HG03469 (cell line): ENCODE measurements around the gene SYT11.
"Not testable (repeated sequence)": the region's sequence is repeated elsewhere in the genome, so short reads cannot be mapped to it uniquely, and the experiment has no call there.

Experiments used
- ATAC-seq: cut with Tn5 transposase; IDR thresholded peaks from one replicate; pipeline ENCODE4 v1.9.1; 2021; ENCODE audit warnings: mild to moderate bottlenecking, moderate library complexity, moderate number of reproducible peaks; ENCODE audit not compliant: unreplicated experiment

SYT11 gene

GRCh38 chr1:155859881-155860871 lies 809 bp downstream of the SYT11 start:
- ATAC-seq, result no peak

DNA sequence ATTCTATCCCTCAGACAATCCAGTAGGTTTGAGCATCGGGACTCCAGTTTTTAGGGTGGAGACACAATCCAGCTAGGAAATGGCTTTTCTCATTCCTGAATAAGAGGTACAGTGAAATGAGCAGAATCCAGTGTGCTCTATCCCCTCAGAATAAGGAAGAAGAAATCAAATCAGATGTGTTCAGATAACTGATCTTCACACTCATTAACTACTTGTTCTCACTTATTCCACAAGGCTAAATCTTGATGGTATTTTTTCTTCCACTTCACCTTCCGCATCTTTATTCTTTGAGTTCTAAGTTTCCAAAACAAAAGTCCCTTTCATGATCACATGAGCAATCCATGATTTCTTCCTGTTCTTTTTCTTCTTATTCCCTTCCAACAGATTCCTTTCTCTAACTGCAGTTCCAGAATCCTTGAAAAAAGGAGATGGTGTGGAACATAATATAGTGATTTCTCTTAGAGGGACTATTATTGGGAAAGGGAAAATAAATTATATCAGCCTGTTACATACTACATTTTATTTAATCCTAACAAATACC lies 1.7 kb downstream of the SYT11 start:
- no peak for ATAC-seq

DNA sequence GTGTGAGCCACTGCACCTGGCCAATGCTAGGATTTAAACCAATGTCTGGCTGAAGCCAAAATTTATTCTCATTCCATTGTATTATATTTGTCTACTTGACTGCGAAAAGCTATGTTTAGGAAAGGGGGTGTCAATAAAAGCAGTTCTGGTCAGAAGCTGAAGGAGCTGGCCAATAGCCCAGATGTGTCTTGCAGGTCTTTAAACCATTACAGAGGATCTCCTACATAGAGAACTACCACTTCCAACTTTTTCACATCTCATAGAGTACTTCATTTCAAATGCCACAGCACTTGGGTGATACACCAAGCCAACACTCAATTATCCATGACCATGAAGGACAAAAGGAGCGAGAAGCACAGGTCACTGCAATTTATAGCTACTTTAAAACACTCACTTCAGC lies 2.5 kb downstream of the SYT11 start:
- ATAC-seq, result no peak

- no peak for ATAC-seq
Observed at GRCh38 chr1:155864393-155864792, 5.0 kb downstream of the SYT11 start.

GRCh38 chr1:155867766-155868165 lies 8.4 kb downstream of the SYT11 start:
- no peak for ATAC-seq

GRCh38 chr1:155871390-155871789 lies 12.0 kb downstream of the SYT11 start:
- ATAC-seq, result no peak

DNA sequence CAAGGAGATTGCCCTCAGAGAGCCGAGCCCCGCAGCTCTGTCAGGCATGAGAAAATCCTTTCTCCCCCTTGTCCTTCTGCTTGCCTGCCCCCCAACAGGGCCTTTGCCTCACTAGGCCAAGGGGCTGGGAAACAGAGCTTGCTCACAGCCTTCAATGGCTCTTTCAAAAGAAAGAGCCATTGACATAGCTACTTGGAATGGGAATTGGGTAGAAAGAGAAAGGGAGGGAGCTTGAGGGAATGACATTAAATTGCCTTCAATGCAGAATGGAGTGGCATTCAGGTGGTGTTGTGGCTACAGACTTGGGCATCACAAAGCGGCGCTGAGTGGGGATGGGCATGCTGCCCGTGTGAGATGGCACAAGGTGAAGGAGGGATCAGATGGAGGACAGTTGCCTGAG lies 13.2 kb downstream of the SYT11 start:
- ATAC-seq, result no peak

GRCh38 chr1:155873860-155874259 lies 14.5 kb downstream of the SYT11 start:
- ATAC-seq, result no peak

GRCh38 chr1:155877945-155878344 lies 18.6 kb downstream of the SYT11 start:
- ATAC-seq, result no peak

GRCh38 chr1:155880251-155880650 lies 20.9 kb downstream of the SYT11 start:
- ATAC-seq, result no peak

DNA sequence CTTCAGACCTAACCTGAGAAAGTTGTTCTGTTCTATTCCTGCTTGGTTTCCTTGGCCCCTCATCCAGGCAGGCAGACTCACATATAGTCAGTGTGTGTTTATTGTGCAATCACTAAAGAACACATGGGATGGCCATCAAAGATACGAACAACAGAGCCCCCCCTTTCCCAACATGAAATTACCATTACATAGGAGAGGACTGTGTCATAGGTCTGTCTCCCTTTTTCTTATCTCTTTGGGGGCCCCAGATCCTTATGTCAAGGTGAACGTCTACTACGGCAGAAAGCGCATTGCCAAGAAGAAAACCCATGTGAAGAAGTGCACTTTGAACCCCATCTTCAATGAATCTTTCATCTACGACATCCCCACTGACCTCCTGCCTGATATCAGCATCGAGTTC lies 21.6 kb downstream of the SYT11 start:
- ATAC-seq, result no peak

- no peak for ATAC-seq
Observed at GRCh38 chr1:155882235-155882634, 22.9 kb downstream of the SYT11 start.

- no peak for ATAC-seq
Observed at GRCh38 chr1:155882766-155883165, 23.4 kb downstream of the SYT11 start.

- no peak for ATAC-seq
Observed at GRCh38 chr1:155884031-155884960, 24.9 kb downstream of the SYT11 start.

GRCh38 chr1:155884982-155885381 lies 25.6 kb downstream of the SYT11 start:
- no peak for ATAC-seq

DNA sequence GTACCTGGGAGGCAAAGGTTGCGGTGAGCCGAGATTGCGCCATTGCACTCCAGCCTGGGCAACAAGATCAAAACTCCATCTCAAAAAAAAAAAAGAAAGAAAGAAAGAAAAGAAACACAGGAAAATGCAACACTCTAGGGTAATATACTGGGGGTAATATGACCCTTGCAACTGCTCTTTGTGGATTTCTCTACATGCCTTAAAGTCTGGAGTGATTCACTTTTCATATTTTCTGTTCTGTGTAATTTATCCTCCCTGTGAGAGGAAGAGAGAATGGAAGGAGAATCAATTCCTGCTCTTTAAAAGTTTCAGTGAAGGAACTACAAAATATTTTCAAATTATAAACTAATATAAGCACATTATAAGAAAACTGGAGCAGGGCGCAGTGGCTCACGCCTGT lies 29.1 kb downstream of the SYT11 start:
- ATAC-seq, result no peak

DNA sequence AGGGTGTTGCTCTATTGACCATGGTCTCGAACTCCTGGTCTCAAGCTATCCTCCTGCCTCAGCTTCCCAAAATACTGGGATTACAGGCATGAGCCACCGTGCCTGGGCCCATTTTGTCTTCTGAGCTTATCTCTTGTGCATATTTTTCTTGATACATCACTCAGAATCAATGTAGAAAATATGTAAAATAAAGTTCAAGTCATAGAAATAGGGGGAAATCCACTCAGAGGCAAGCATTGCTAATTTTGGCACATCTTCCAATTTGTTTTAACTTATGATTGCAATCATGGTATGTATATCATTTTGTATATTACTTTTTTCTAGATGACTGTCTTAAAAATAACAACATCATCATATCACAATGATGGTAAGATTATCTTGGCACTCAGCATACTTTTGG lies 30.2 kb downstream of the SYT11 start:
- ATAC-seq, result no peak

DNA sequence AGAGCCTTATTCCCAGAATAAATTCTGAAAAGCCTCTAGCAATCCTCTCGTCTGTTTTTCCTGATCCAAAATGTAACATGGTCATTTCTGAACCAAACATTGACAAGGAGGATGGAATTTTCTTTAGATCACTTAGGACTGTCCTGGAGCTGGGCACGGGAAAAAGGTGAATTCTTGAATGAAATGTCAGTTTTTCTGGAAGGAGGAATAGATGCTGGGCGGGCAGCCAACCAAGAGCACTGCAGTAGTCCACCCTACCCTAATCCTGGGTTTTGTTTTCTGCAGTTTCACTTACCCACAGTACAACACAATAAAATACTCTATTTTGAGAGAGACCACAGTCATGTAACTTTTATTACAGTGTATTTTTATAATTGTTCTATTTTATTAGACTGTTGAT lies 30.9 kb downstream of the SYT11 start:
- no peak for ATAC-seq

DNA sequence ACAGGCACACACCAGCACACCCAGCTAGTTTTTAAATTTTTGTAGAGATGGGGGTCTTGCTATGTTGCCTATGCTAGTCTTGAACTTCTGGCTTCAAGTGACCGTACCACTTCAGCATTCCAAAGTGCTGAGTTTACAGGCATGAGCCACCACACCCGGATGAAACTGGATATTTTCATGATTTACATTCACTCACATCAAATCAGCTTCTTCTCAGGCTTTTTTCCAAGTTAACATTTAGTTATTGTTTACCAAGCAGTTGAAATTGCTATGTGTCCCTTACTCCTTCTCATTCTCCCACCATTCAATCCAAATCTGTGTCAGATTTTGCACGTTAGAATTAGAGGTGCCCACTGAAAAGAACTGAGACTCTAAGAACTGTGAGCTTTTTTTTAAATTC lies 33.4 kb downstream of the SYT11 start:
- no peak for ATAC-seq

DNA sequence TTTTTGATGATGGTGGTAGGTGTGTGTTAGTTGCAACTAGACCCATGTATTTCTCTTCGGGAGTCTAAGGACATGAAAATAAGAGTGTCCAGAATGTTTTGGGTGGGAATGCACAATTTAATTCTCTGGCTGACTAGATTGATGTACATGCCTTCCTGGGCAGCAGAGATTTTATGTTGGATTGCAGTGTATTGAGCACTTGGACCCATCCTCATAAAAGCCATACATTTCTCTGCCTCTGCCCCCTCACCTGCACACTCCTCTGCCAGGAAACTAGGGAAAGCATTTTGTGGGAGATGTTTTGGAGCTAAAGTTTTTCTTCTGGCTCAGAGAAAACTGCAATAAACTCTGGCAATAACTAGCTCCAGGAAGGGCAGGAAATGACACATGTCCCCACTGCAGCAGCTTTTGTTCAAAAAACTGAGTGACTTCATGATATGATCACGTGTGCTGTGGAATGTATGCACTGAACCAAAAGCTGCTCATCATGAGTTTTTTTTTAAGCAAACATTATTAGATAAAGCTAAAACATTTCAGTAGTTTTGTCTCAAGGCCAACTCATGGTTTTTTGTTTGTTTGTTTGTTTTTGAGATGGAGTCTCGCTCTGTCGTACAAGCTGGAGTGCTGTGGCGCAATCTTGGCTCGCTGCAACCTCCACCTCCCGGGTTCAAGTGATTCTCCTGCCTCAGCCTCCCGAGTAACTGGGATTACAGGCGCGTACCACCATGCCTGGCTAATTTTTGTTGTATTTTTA lies 34.2 kb downstream of the SYT11 start:
- no peak for ATAC-seq

DNA sequence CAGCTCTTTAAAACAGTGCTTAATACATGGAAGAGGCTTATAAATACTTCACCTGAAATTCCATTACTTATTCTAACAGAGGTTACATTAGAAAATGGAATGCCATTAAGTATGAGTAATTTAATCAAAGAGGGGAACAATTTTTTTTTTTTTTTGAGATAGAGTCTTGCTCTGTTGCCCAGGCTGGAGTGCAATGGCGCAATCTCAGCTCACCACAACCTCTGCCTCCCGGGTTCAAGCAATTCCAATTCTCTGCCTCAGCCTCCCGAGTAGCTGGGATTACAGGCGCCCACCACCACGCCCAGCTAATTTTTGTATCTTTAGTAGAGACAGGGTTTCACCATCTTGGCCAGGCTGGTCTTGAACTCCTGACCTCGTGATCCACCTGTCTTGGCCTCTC lies 36.2 kb downstream of the SYT11 start:
- ATAC-seq, result not testable (repeated sequence)
